ENCODE measurements around the gene CYTIP.
"Not testable (repeated sequence)": the region's sequence is repeated elsewhere in the genome, so short reads cannot be mapped to it uniquely, and the experiment has no call there.

CYTIP gene

DNA sequence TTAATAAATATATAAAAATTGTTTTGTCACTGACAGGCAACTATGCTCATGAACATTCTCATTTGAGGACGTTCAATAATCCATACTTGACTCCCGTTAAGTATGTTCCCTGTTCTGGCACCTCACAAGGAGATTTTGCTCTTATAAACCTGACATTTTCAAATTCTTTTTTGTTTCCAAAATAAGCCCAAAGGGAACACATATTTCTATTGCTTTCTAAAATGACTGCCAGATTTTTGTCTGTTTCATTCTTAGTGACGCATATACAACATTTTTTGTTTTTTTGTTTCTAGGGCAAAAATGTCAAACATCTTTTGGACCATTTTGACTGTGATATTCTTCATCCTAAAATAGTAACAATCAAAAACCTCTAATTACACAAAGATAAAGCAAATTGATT is 50.5 kb downstream of the CYTIP start:
- H3K4me3 ChIP-seq: no peak overlapping the region
- no peaks in the 10 kb centered on the region for H3K9me3 ChIP-seq (ENCODE audit: low read depth, low read length)
- no peak overlapping the region for H3K27ac ChIP-seq
- H3K9ac ChIP-seq (ENCODE audit: insufficient read length): no peak overlapping the region
- no peak for DNase-seq (ENCODE audit: low read depth, low spot score)
- TF ChIP-seq POLR2AphosphoS5 (IDR thresholded peaks at IDR 0.05; ENCODE audit: borderline replicate concordance, low read depth, low read length) (no peak), EZH2 (IDR thresholded peaks at IDR 0.05) (no peak), FOXP2 (optimal IDR thresholded peaks at IDR 0.05; ENCODE audit: control extremely low read depth, extremely low read length, insufficient read depth) (no peak)
- H3K36me3 ChIP-seq (ENCODE audit: insufficient read depth, low read length): no peaks in the 10 kb centered on the region

DNA sequence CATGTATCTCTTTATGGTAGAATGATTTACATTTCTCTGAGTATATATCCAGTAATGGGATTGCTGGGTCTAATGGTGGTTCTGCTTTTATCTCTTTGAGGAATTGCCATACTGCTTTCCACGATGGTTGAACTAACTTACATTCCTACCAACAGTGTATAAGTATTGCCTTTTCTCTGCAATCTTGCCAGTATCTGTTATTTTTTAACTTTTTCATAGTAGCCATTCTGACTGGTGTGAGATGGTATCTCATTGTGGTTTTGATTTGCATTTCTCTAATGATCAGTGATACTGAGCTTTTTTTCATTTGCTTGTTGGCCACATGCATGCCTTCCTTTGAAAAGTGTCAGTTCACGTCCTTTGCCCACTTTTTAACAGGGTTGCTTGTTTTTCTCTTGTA is 55.1 kb downstream of the CYTIP start:
- H3K27ac ChIP-seq: no peak overlapping the region
- no peak overlapping the region for H3K4me3 ChIP-seq
- TF ChIP-seq POLR2AphosphoS5 (IDR thresholded peaks at IDR 0.05; ENCODE audit: borderline replicate concordance, low read depth, low read length) (no peak), EZH2 (IDR thresholded peaks at IDR 0.05) (no peak), FOXP2 (optimal IDR thresholded peaks at IDR 0.05; ENCODE audit: control extremely low read depth, extremely low read length, insufficient read depth) (no peak)
- no peaks in the 10 kb centered on the region for H3K36me3 ChIP-seq (ENCODE audit: insufficient read depth, low read length)
- no peaks in the 10 kb centered on the region for H3K9me3 ChIP-seq (ENCODE audit: low read depth, low read length)
- no peak overlapping the region for H3K9ac ChIP-seq (ENCODE audit: insufficient read length)
- DNase-seq (ENCODE audit: low read depth, low spot score): no peak

DNA sequence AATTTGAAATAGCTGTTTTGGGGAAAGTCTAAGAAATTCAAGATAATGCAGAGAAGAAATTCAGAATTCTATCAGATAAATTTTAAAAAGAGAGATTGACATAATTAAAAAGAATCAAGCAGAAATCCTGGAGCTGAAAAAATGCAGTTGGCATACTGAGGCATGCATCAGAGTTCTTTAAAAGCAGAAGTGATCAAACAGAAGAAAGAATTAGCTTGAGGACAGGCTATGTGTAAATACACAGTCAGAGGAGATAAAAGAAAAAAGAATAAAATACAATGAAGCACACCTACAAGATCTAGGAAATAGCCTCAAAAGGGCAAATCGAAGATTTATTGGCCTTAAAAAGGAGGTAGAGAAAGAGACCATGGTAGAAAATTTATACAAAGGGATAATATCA is 57.1 kb downstream of the CYTIP start:
- no peak for DNase-seq (ENCODE audit: low read depth, low spot score)
- no peak overlapping the region for H3K4me3 ChIP-seq
- TF ChIP-seq FOXP2 (optimal IDR thresholded peaks at IDR 0.05; ENCODE audit: control extremely low read depth, extremely low read length, insufficient read depth): no peak
- no peak for TF ChIP-seq POLR2AphosphoS5 (IDR thresholded peaks at IDR 0.05; ENCODE audit: borderline replicate concordance, low read depth, low read length)
- no peak for TF ChIP-seq EZH2 (IDR thresholded peaks at IDR 0.05)

DNA sequence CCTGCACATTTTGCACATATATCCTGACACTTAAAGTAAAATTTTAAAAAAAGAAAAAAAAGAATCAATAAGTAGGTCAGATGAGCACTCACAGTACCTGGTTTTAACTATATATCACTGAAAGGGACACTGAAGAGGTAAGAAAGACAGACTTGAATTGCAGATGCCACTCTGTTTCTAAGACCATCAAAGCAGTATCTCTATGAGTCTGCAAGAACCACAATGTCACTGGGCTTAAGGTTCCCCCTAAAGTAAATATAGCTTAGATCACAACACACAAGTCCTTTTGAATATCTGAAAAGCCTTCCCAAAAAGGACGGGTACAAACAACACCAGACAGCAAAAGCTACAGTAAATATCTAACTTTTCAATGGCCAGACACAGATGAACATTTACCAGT is 57.6 kb downstream of the CYTIP start:
- Histone ChIP-seq H3K9ac (ENCODE audit: insufficient read length) (no peak overlapping the region), H3K9me3 (ENCODE audit: low read depth, low read length) (no peaks in the 10 kb centered on the region), H3K36me3 (ENCODE audit: insufficient read depth, low read length) (no peaks in the 10 kb centered on the region), H3K27ac (no peak overlapping the region), H3K4me3 (no peak overlapping the region)
- DNase-seq (ENCODE audit: low read depth, low spot score): no peak
- TF ChIP-seq FOXP2 (optimal IDR thresholded peaks at IDR 0.05; ENCODE audit: control extremely low read depth, extremely low read length, insufficient read depth) (no peak), POLR2AphosphoS5 (IDR thresholded peaks at IDR 0.05; ENCODE audit: borderline replicate concordance, low read depth, low read length) (no peak)

More for the DNA sequence above, 57.1 kb downstream of the CYTIP start:
- Histone ChIP-seq H3K27ac (no peak overlapping the region), H3K9ac (ENCODE audit: insufficient read length) (no peak overlapping the region), H3K9me3 (ENCODE audit: low read depth, low read length) (no peaks in the 10 kb centered on the region), H3K36me3 (ENCODE audit: insufficient read depth, low read length) (no peaks in the 10 kb centered on the region)

DNA sequence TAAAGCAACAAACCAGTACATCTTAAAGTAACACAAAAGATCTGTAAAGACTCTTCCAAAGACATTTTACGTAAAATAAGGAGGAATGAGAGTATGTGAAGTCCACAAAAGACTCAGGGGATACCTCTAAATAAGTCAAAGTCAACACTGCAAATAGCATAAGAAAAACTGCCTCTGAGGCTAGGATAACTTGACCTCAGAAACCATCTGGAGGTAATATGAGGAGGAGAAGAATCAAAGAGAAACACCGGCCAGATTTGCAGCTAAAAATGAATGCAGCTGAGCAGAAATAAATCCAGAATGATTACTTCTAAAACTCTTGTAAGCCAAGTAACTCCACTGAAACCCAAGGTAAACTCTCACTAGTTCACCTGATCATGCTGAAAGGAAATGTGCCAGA is 66.0 kb downstream of the CYTIP start:
- TF ChIP-seq EZH2 (IDR thresholded peaks at IDR 0.05): no peak
- no peak for TF ChIP-seq POLR2AphosphoS5 (IDR thresholded peaks at IDR 0.05; ENCODE audit: borderline replicate concordance, low read depth, low read length)
- no peak for TF ChIP-seq FOXP2 (optimal IDR thresholded peaks at IDR 0.05; ENCODE audit: control extremely low read depth, extremely low read length, insufficient read depth)
- DNase-seq (ENCODE audit: low read depth, low spot score): no peak

DNA sequence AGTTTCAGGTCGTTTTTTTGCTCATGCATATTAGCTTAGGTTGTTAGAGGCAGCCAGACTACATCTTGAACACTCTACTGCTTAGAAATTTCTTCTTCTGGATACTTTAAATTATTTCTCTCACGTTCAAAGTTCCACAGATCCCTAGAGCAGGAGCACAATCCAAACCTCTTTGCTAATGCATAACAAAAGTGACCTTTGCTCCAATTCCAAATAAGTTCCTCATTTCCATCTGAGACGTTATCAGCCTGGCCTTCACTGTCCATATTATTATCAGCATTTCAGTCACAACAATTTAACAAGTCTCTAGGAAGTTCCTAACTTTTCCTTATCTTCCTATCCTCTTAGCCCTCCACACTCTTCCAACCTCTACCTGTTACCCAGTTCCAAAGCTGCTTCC is 67.8 kb downstream of the CYTIP start:
- no peak overlapping the region for H3K27ac ChIP-seq
- H3K9me3 ChIP-seq (ENCODE audit: low read depth, low read length): no peaks in the 10 kb centered on the region
- H3K9ac ChIP-seq (ENCODE audit: insufficient read length): no peak overlapping the region
- TF ChIP-seq FOXP2 (optimal IDR thresholded peaks at IDR 0.05; ENCODE audit: control extremely low read depth, extremely low read length, insufficient read depth) (no peak), POLR2AphosphoS5 (IDR thresholded peaks at IDR 0.05; ENCODE audit: borderline replicate concordance, low read depth, low read length) (no peak), EZH2 (IDR thresholded peaks at IDR 0.05) (no peak)
- DNase-seq (ENCODE audit: low read depth, low spot score): no peak
- no peaks in the 10 kb centered on the region for H3K36me3 ChIP-seq (ENCODE audit: insufficient read depth, low read length)
- H3K4me3 ChIP-seq: no peak overlapping the region

More for the DNA sequence above, 66.0 kb downstream of the CYTIP start:
- Histone ChIP-seq H3K4me3 (no peak overlapping the region), H3K27ac (no peak overlapping the region), H3K9ac (ENCODE audit: insufficient read length) (no peak overlapping the region), H3K36me3 (ENCODE audit: insufficient read depth, low read length) (no peaks in the 10 kb centered on the region), H3K9me3 (ENCODE audit: low read depth, low read length) (no peaks in the 10 kb centered on the region)

DNA sequence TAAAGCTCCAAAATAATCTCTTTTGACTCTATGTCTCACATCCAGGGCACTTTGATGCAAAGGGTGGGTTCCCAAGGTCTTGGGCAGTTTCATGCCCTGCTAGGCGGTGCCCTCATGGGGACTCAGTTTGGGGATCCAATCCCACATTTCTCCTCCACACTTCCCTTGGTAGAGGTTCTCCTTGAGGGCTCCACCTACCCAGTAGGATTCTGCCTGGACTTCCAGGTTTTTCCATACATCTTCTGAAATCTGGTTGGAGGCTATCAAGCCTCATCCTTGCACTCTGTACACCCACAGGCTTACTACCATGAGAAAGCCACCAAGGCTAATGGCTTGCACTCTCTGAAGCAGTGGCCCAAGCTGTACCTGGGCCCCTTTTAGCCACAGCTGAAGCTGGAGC is 68.5 kb downstream of the CYTIP start:
- no peak overlapping the region for H3K27ac ChIP-seq
- H3K9ac ChIP-seq (ENCODE audit: insufficient read length): no peak overlapping the region
- H3K9me3 ChIP-seq (ENCODE audit: low read depth, low read length): no peaks in the 10 kb centered on the region
- no peak for DNase-seq (ENCODE audit: low read depth, low spot score)
- no peaks in the 10 kb centered on the region for H3K36me3 ChIP-seq (ENCODE audit: insufficient read depth, low read length)
- no peak for TF ChIP-seq FOXP2 (optimal IDR thresholded peaks at IDR 0.05; ENCODE audit: control extremely low read depth, extremely low read length, insufficient read depth)
- TF ChIP-seq POLR2AphosphoS5 (IDR thresholded peaks at IDR 0.05; ENCODE audit: borderline replicate concordance, low read depth, low read length): no peak
- TF ChIP-seq EZH2 (IDR thresholded peaks at IDR 0.05): no peak
- no peak overlapping the region for H3K4me3 ChIP-seq

DNA sequence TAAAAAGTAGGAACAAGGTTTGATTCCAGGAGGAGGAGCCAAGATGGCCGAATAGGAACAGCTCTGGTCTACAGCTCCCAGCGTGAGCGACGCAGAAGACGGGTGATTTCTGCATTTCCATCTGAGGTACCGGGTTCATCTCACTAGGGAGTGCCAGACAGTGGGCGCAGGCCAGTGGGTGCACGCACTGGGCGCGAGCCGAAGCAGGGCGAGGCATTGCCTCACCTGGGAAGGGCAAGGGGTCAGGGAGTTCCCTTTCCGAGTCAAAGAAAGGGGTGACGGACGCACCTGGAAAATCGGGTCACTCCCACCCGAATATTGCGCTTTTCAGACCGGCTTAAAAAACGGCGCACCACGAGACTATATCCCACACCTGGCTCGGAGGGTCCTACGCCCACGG is 75.4 kb downstream of the CYTIP start:
- not testable (repeated sequence) for H3K36me3 ChIP-seq (ENCODE audit: insufficient read depth, low read length); H3K9me3 ChIP-seq (ENCODE audit: low read depth, low read length); H3K27ac ChIP-seq; H3K4me3 ChIP-seq; DNase-seq (ENCODE audit: low read depth, low spot score); H3K9ac ChIP-seq (ENCODE audit: insufficient read length)

DNA sequence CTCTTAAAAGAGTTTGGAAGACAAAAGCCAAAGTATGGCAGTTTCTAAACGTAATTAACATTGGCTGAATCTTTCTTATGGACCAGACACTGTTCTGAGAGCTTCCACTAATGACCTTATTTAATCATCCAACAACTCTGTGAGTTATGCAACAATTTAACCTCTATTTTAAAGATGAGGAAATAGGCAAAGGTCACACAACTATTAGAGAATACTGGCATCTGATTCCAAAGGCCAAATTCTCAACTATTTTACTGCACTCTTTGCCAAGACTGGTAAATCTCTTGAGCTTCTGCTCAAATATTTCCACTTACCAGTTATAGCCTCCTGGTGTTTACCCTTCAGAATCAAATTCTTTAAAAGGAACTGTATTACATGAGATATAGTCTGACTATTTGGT is 76.2 kb downstream of the CYTIP start:
- no peak overlapping the region for H3K27ac ChIP-seq
- H3K4me3 ChIP-seq: no peak overlapping the region
- no peak for DNase-seq (ENCODE audit: low read depth, low spot score)
- H3K9me3 ChIP-seq (ENCODE audit: low read depth, low read length): no peaks in the 10 kb centered on the region
- no peak overlapping the region for H3K9ac ChIP-seq (ENCODE audit: insufficient read length)
- TF ChIP-seq EZH2 (IDR thresholded peaks at IDR 0.05): no peak
- H3K36me3 ChIP-seq (ENCODE audit: insufficient read depth, low read length): no peaks in the 10 kb centered on the region

All from SK-N-MC (cell line).